PFSK-1 (cell line): ENCODE results near the gene PGBD5.

ENCODE experiments used
- FOXP2 ChIP-seq: optimal IDR thresholded peaks from 2 replicates; pipeline ENCODE3; 2011; ENCODE audit warnings: borderline replicate concordance, control low read depth, inconsistent platforms; ENCODE audit not compliant: insufficient read depth; ENCODE audit errors: extremely low read length, extremely low read depth
- POLR2AphosphoS5 ChIP-seq: IDR thresholded peaks from 2 replicates; pipeline ENCODE4 v1.6.1; 2012; ENCODE audit warnings: low read depth, mild to moderate bottlenecking, control low read depth, low read length, moderate library complexity
- REST ChIP-seq, 2 experiments: IDR thresholded peaks; 2 replicates each; pipeline versions ENCODE4 v1.6.1 to v1.8.0; 2011 to 2012; ENCODE audit warnings: low read depth in 2 of 2, low read length in 2 of 2, control low read depth in 1 of 2, inconsistent platforms in 1 of 2, mild to moderate bottlenecking in 1 of 2, moderate library complexity in 1 of 2; ENCODE audit not compliant: insufficient read depth in 1 of 2
- SIN3A ChIP-seq: IDR thresholded peaks from 2 replicates; pipeline ENCODE4 v1.6.1; 2012; ENCODE audit warnings: mild to moderate bottlenecking, low read length, moderate library complexity, borderline replicate concordance; ENCODE audit not compliant: insufficient read depth
- TAF1 ChIP-seq: IDR thresholded peaks from 2 replicates; pipeline ENCODE4 v1.6.1; 2012; ENCODE audit warnings: low read length, control low read depth, borderline replicate concordance; ENCODE audit not compliant: insufficient read depth

PGBD5 gene

GRCh38 chr1:230354005-230354404 lies 72.1 kb downstream of the PGBD5 start:
- TF ChIP-seq POLR2AphosphoS5 (no peak), SIN3A (no peak), FOXP2 (no peak), TAF1 (no peak), REST (IDR thresholded peaks at IDR 0.05; ENCODE audit: insufficient read depth in 1 of 2, low read depth in 2 of 2, low read length in 2 of 2) (no peak)

GRCh38 chr1:230352537-230352936 lies 73.6 kb downstream of the PGBD5 start:
- TF ChIP-seq FOXP2 (no peak), POLR2AphosphoS5 (no peak), REST (IDR thresholded peaks at IDR 0.05; ENCODE audit: insufficient read depth in 1 of 2, low read depth in 2 of 2, low read length in 2 of 2) (no peak), TAF1 (no peak), SIN3A (no peak)

GRCh38 chr1:230351983-230352382 lies 74.1 kb downstream of the PGBD5 start:
- TF ChIP-seq POLR2AphosphoS5 (no peak), TAF1 (no peak), SIN3A (no peak), REST (IDR thresholded peaks at IDR 0.05; ENCODE audit: insufficient read depth in 1 of 2, low read depth in 2 of 2, low read length in 2 of 2) (no peak), FOXP2 (no peak)

- no peak for TF ChIP-seq FOXP2
- no peak for TF ChIP-seq SIN3A
- no peak for TF ChIP-seq REST (IDR thresholded peaks at IDR 0.05; ENCODE audit: insufficient read depth in 1 of 2, low read depth in 2 of 2, low read length in 2 of 2)
- no peak for TF ChIP-seq TAF1
- no peak for TF ChIP-seq POLR2AphosphoS5
These were observed 74.6 kb downstream of the PGBD5 start for GRCh38 chr1:230351514-230351913.

- TF ChIP-seq POLR2AphosphoS5 (no peak), TAF1 (no peak), FOXP2 (no peak), REST (IDR thresholded peaks at IDR 0.05; ENCODE audit: insufficient read depth in 1 of 2, low read depth in 2 of 2, low read length in 2 of 2) (no peak), SIN3A (no peak)
These were observed 75.8 kb downstream of the PGBD5 start for GRCh38 chr1:230350208-230350921.
